ENCODE data around the gene PDE2A. TPM values are rescaled to one million over a fixed set of nuclear protein-coding genes. Genes with fewer than 3 reads are reported as not detected.

Gene PDE2A
- total RNA-seq, 2 donors from 2014 or later, result 3.7 to 13.3 TPM

DNA sequence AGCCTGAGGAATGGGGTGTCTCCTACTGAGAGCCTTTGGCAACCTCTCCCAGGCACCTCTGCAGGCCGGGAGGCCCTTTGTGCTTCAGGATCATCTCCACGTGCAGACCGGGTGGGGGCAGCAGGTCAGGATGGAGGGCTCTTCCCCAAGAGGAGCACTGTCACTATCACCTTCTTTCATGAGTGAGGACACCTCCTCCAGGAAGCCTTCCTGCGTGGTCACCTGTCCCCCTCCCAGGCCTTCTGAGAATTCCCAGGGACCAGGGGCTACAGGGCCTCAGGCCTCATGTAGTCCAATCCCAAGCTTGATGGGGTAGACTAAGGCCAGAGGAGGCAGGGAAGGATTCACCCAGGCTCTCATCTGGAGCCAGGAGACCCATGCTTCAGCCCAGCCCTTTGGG is 57.6 kb downstream of the PDE2A start:
- 83 to 89% methylated on average over 1 to 4 of the region's 4 CpGs for WGBS, 2 experiments (ENCODE audit: insufficient coverage in 1 of 2, insufficient read length in 1 of 2)
- Mint-ChIP-seq H3K27me3 (ENCODE audit: insufficient read depth) (peaks cover 11% of the 10 kb centered on the region), H3K9me3 (no peaks in the 10 kb centered on the region)

GRCh38 chr11:72615329-72615728 is 58.9 kb downstream of the PDE2A start:
- no peaks in the 10 kb centered on the region for H3K27me3 ChIP-seq (ENCODE audit: control insufficient read depth, insufficient read depth, low read length, poor library complexity, severe bottlenecking)
- peaks cover 11% of the 10 kb centered on the region for H3K27me3 Mint-ChIP-seq (ENCODE audit: insufficient read depth)
- H3K4me1 ChIP-seq (ENCODE audit: control insufficient read depth, insufficient read depth, low read length), result no peaks in the 10 kb centered on the region
- H3K36me3 ChIP-seq (ENCODE audit: control insufficient read depth, insufficient read depth, low read length), result no peaks in the 10 kb centered on the region
- no peak overlapping the region for H3K9ac ChIP-seq (ENCODE audit: extremely low read depth, low read length, poor library complexity, severe bottlenecking)
- peaks cover 3% of the 10 kb centered on the region for H3K4me1 Mint-ChIP-seq
- no peak for TF ChIP-seq CTCF (conservative IDR thresholded peaks at IDR 0.05)
- H3K9me3 Mint-ChIP-seq, result no peaks in the 10 kb centered on the region
- H3K36me3 Mint-ChIP-seq (ENCODE audit: low read depth), result no peaks in the 10 kb centered on the region
- H3K4me3 Mint-ChIP-seq, result no peak overlapping the region
- H3K27ac Mint-ChIP-seq, result no peak overlapping the region
- DNase-seq, result no peak
- H3K9me3 ChIP-seq (ENCODE audit: control insufficient read depth, low read length), result no peaks in the 10 kb centered on the region
- H3K27ac ChIP-seq (ENCODE audit: low read depth, low read length), result no peak overlapping the region
- WGBS, 2 experiments (ENCODE audit: insufficient coverage in 1 of 2, insufficient read length in 1 of 2), result 75% methylated on average over 3 of the region's 3 CpGs; no CpG with 5 or more reads in 1 of the 2 experiments
- H3K4me3 ChIP-seq (ENCODE audit: low read length), result no peak overlapping the region

More for the DNA sequence above, 57.6 kb downstream of the PDE2A start:
- Mint-ChIP-seq H3K4me1 (peaks cover 3% of the 10 kb centered on the region), H3K27ac (no peak overlapping the region), H3K36me3 (ENCODE audit: low read depth) (no peaks in the 10 kb centered on the region), H3K4me3 (no peak overlapping the region)
- H3K27ac ChIP-seq (ENCODE audit: low read depth, low read length), result no peak overlapping the region
- H3K9ac ChIP-seq (ENCODE audit: extremely low read depth, low read length, poor library complexity, severe bottlenecking), result no peak overlapping the region
- H3K27me3 ChIP-seq (ENCODE audit: control insufficient read depth, insufficient read depth, low read length, poor library complexity, severe bottlenecking), result no peaks in the 10 kb centered on the region
- H3K9me3 ChIP-seq (ENCODE audit: control insufficient read depth, low read length), result no peaks in the 10 kb centered on the region
- no peaks in the 10 kb centered on the region for H3K4me1 ChIP-seq (ENCODE audit: control insufficient read depth, insufficient read depth, low read length)
- H3K4me3 ChIP-seq (ENCODE audit: low read length), result no peak overlapping the region
- H3K36me3 ChIP-seq (ENCODE audit: control insufficient read depth, insufficient read depth, low read length), result no peaks in the 10 kb centered on the region
- DNase-seq, result no peak
- TF ChIP-seq CTCF (conservative IDR thresholded peaks at IDR 0.05), result no peak

DNA sequence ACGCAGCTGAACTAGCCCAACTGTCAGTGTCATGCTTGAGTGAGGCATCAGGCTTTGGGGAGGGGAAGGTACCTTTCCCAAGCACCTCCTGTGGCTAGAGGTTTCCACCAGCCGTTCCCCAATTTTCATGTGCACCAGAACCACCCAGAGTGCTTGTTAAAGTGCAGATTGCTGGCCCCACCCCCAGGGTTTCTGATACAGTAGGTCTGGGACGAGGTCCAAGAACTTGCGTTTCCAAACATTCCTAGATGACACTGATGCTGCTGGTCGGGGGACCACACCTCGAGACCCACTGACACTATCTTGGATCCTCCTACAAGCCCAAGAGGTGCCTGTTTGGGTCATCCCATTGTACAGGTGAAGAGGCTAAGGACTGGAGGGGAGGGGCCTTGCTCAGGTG is 59.8 kb downstream of the PDE2A start:
- Histone ChIP-seq H3K9me3 (ENCODE audit: control insufficient read depth, low read length) (no peaks in the 10 kb centered on the region), H3K27me3 (ENCODE audit: control insufficient read depth, insufficient read depth, low read length, poor library complexity, severe bottlenecking) (no peaks in the 10 kb centered on the region), H3K4me3 (ENCODE audit: low read length) (no peak overlapping the region), H3K27ac (ENCODE audit: low read depth, low read length) (no peak overlapping the region), H3K4me1 (ENCODE audit: control insufficient read depth, insufficient read depth, low read length) (no peaks in the 10 kb centered on the region), H3K36me3 (ENCODE audit: control insufficient read depth, insufficient read depth, low read length) (no peaks in the 10 kb centered on the region), H3K9ac (ENCODE audit: extremely low read depth, low read length, poor library complexity, severe bottlenecking) (no peak overlapping the region)
- no peak for TF ChIP-seq CTCF (conservative IDR thresholded peaks at IDR 0.05)
- DNase-seq, result no peak
- no peak overlapping the region for H3K27ac Mint-ChIP-seq
- no peaks in the 10 kb centered on the region for H3K36me3 Mint-ChIP-seq (ENCODE audit: low read depth)
- 88 to 93% methylated on average over 5 to 6 of the region's 6 CpGs for WGBS, 2 experiments (ENCODE audit: insufficient coverage in 1 of 2, insufficient read length in 1 of 2)
- H3K9me3 Mint-ChIP-seq, result no peaks in the 10 kb centered on the region
- no peaks in the 10 kb centered on the region for H3K4me1 Mint-ChIP-seq
- no peak overlapping the region for H3K4me3 Mint-ChIP-seq
- peaks cover 11% of the 10 kb centered on the region for H3K27me3 Mint-ChIP-seq (ENCODE audit: insufficient read depth)

All from endodermal cell (in vitro differentiated cells).